OCI-LY1 (cell line): ENCODE measurements around the gene SIAH1.

Experiments
- H2AFZ ChIP-seq: fragments of 200-600 bp; sonication (generic), shearing (Covaris generic); 2 replicates; pipeline ENCODE4 v1.6.0; 2014; ENCODE audit warnings: antibody characterized with exemption, mild to moderate bottlenecking, low read length
- H3F3A ChIP-seq: fragments of 200-600 bp; sonication (generic), shearing (Covaris generic); 2 replicates; pipeline ENCODE4 v1.6.0; 2014; ENCODE audit warnings: mild to moderate bottlenecking, antibody characterized with exemption, low read length, moderate library complexity; ENCODE audit not compliant: insufficient read depth
- H3K27ac ChIP-seq: fragments of 200-600 bp; sonication (generic); 2 replicates; pipeline ENCODE4 v1.5.1; 2014; ENCODE audit warnings: low read length, mixed run types, mild to moderate bottlenecking, low read depth; ENCODE audit not compliant: poor library complexity, severe bottlenecking
- H3K27me3 ChIP-seq: fragments of 200-600 bp; sonication (generic); 2 replicates; pipeline ENCODE4 v1.6.0; 2014; ENCODE audit warnings: antibody characterized with exemption, mild to moderate bottlenecking, low read length, moderate library complexity; ENCODE audit not compliant: insufficient read depth
- H3K36me3 ChIP-seq: fragments of 200-600 bp; sonication (generic); 2 replicates; pipeline ENCODE4 v1.6.1; 2014; ENCODE audit warnings: mild to moderate bottlenecking, antibody characterized with exemption, low read length, moderate library complexity, mixed read lengths; ENCODE audit not compliant: insufficient read depth
- H3K4me1 ChIP-seq: fragments of 200-600 bp; sonication (generic); 2 replicates; pipeline ENCODE4 v1.5.1; 2014; ENCODE audit warnings: mild to moderate bottlenecking, low read length, moderate library complexity; ENCODE audit not compliant: insufficient read depth, severe bottlenecking
- H3K4me2 ChIP-seq: fragments of 200-600 bp; sonication (generic), shearing (Covaris generic); 2 replicates; pipeline ENCODE4 v1.6.1; 2014; ENCODE audit warnings: low read length
- H3K4me3 ChIP-seq: fragments of 200-600 bp; sonication (generic); 2 replicates; pipeline ENCODE4 v1.5.1; 2014; ENCODE audit warnings: low read length, low read depth, mild to moderate bottlenecking, mixed read lengths; ENCODE audit not compliant: poor library complexity, severe bottlenecking
- H3K79me2 ChIP-seq: fragments of 200-600 bp; shearing (Covaris generic); 2 replicates; pipeline ENCODE4 v1.6.1; 2016; ENCODE audit warnings: mixed run types, low read length, mixed read lengths; ENCODE audit not compliant: insufficient read depth
- H3K9ac ChIP-seq: fragments of 200-600 bp; sonication (generic), shearing (Covaris generic); 2 replicates; pipeline ENCODE4 v1.6.1; 2014; ENCODE audit warnings: mild to moderate bottlenecking, low read length, mixed read lengths
- H3K9me2 ChIP-seq: fragments of 200-600 bp; sonication (generic), shearing (Covaris generic); 2 replicates; pipeline ENCODE4 v1.6.1; 2014; ENCODE audit warnings: low read depth, mild to moderate bottlenecking, low read length, mixed read lengths
- H3K9me3 ChIP-seq: fragments of 200-600 bp; shearing (Covaris generic); 2 replicates; pipeline ENCODE4 v1.6.1; 2014; ENCODE audit warnings: low read length, mixed read lengths
- H4K20me1 ChIP-seq: fragments of 200-600 bp; sonication (generic), shearing (Covaris generic); 2 replicates; pipeline ENCODE4 v1.6.0; 2016; ENCODE audit warnings: mild to moderate bottlenecking, low read length; ENCODE audit not compliant: insufficient read depth
- CTCF ChIP-seq: fragments of 200-600 bp; sonication (generic), shearing (Covaris generic); IDR thresholded peaks from 2 replicates; pipeline ENCODE4 v1.5.1; 2017; ENCODE audit warnings: mild to moderate bottlenecking, antibody characterized with exemption, low read length, moderate library complexity, mixed read lengths
- EZH2 ChIP-seq: fragments of 200-600 bp; sonication (generic), shearing (Covaris generic); IDR thresholded peaks from 2 replicates; pipeline ENCODE4 v1.8.0; 2017; ENCODE audit warnings: borderline replicate concordance, mixed run types, mild to moderate bottlenecking, antibody characterized with exemption, low read length, moderate library complexity, mixed read lengths

SIAH1 gene

DNA sequence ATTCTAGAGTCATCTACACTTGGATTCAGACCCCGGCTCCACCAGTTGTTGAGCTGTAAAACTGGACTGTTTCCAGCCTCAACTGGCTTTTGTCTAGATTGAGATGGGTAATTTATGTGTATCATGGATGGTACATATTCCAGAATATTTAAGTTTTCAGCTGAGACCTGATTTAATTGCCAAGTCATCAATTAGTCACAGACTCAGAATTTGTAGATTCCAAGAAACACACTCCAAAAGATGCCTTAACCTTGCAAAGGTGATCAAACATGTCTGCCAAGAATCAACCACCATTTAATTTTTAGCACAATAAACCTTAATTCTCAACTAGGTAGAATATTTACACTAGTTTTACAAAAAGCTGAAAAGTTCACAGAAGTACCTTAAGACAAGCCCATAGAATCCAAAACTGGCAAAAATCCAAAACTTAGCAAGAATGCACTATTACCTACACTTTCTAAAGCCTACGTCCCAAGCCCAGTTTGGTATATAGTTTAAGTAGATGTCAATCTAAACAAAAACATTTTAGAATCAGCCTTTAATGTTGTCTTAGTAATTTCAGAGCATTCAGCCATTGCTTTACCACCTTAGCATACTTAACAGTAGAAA, 17.7 kb downstream of the SIAH1 start:
- H3K4me3 ChIP-seq = no peak overlapping the region
- H3K79me2 ChIP-seq = peaks cover 86% of the 10 kb centered on the region
- H4K20me1 ChIP-seq = no peaks in the 10 kb centered on the region
- no peak for TF ChIP-seq EZH2
- no peak for TF ChIP-seq CTCF
- peak overlapping the region; percentile 44 for H3K27ac ChIP-seq
- H3F3A ChIP-seq = no peaks in the 10 kb centered on the region
- H3K4me2 ChIP-seq = 0 out of 2 replicates have a peak overlapping the region, but pooled peaks have one; percentile 97
- no peak overlapping the region for H2AFZ ChIP-seq
- no peaks in the 10 kb centered on the region for H3K9me2 ChIP-seq
- H3K27me3 ChIP-seq = no peaks in the 10 kb centered on the region
- H3K9me3 ChIP-seq = no peaks in the 10 kb centered on the region
- no peaks in the 10 kb centered on the region for H3K36me3 ChIP-seq
- peaks cover 28% of the 10 kb centered on the region for H3K4me1 ChIP-seq
- peak overlapping the region; percentile 60; the same call in 1 of the 2 replicates for H3K9ac ChIP-seq

DNA sequence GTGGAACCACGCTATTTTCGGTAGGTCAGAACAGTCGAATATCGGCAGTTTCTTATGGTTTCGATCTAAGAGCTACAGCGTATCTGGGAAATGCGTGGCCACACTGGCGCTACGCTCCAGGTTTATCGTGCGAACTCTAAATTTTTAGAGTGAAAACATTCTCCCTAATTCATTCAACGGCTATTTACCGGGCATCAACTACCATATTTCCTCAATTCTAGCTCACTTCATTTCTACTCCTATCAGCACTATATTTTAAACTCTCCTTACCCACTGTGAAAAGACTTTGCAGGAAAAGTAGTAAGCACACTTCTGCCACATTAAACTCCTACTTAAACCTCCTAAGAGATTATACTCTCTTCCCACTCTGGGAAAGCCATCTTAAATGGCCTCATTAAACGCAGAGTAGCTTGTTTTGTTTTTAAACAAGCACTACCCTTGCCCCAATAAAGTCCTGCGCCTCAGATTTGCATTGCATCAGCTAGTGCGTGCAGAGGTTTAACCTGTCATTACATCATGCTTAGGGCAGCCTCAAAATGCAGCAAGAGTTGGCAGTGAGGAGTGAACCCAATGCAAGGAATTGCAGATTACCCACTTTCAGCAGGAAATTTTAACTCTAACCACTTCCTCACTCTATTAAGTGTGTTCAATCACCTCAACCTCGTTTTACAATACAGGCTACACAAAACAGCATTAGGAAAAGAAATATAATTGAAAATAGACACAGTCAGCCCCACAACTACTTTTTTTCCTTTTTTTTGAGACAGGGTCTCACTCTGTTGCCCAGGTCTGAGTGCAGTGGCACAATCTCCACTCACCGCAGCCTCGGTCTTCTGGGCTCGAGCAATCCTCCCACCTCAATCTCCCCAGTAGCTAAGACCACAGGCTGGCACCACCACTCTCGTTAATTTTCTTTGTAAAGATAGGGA, 18.8 kb downstream of the SIAH1 start:
- peaks cover 33% of the 10 kb centered on the region for H3K4me1 ChIP-seq
- H3K4me2 ChIP-seq = peak overlapping the region; percentile 97
- H3K27ac ChIP-seq = peak overlapping the region; percentile 44
- no peaks in the 10 kb centered on the region for H3F3A ChIP-seq
- H3K9me2 ChIP-seq = no peaks in the 10 kb centered on the region
- no peaks in the 10 kb centered on the region for H3K9me3 ChIP-seq
- H3K4me3 ChIP-seq = peak overlapping the region; percentile 72
- TF ChIP-seq CTCF = no peak
- no peak for TF ChIP-seq EZH2
- H3K79me2 ChIP-seq = peaks cover 84% of the 10 kb centered on the region
- H3K27me3 ChIP-seq = no peaks in the 10 kb centered on the region
- H2AFZ ChIP-seq = no peak overlapping the region
- peaks cover 8% of the 10 kb centered on the region for H3K36me3 ChIP-seq
- peak overlapping the region; percentile 60 for H3K9ac ChIP-seq
- H4K20me1 ChIP-seq = no peaks in the 10 kb centered on the region

DNA sequence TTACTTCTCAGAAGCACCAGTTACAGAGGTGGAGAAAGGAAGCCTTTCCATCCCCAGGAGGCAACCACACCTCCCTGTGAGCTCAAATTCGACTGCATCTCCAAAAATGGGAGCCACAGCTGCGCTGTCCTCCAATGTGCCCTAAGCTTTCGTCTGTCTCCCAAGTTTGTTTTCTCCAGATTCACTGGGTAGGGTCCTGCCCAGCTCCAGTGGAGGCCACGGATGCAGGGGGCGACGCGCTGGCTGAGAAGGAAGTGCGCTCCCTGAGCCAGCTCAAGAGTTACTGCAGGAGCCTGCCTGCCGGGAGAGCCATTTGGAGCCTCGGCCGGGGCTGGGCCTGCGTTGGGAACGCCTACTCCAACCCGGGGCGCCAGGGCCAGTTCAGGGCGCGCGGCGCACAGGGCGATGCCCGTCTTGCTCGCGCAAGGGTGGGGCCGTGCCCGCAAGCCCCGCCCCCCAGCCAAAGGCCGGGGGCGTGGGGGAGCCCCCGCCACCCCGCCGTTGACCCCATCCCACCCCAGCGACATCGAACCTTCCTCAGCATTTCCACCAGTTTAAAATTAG, 19.5 kb downstream of the SIAH1 start:
- no peaks in the 10 kb centered on the region for H3F3A ChIP-seq

More for the DNA sequence above, 19.5 kb downstream of the SIAH1 start:
- Histone ChIP-seq H3K4me3 (peak overlapping the region; percentile 72), H3K27ac (peak overlapping the region; percentile 44), H3K4me1 (peaks cover 41% of the 10 kb centered on the region), H3K9me2 (no peaks in the 10 kb centered on the region), H3K9me3 (no peaks in the 10 kb centered on the region), H3K79me2 (peaks cover 84% of the 10 kb centered on the region), H3K27me3 (no peaks in the 10 kb centered on the region), H3K4me2 (peak overlapping the region; percentile 97), H3K9ac (peak overlapping the region; percentile 60), H4K20me1 (no peaks in the 10 kb centered on the region), H3K36me3 (peaks cover 12% of the 10 kb centered on the region), H2AFZ (no peak overlapping the region)
- no peak for TF ChIP-seq EZH2
- no peak for TF ChIP-seq CTCF
